HepG2 (cell line): Measurements from ENCODE around the gene ZBTB47.

ENCODE experiments used
- BHLHE40 ChIP-seq: IDR thresholded peaks from 2 replicates; pipeline ENCODE4 v1.6.1; 2011; ENCODE audit warnings: low read length, improper control_type of control experiment
- CTCF ChIP-seq: sonication (generic); formaldehyde crosslinking; IDR thresholded peaks from 2 replicates; pipeline ENCODE4 v1.5.0; 2020; ENCODE audit warnings: mild to moderate bottlenecking, missing genetic modification reagents, moderate library complexity
- KDM1A ChIP-seq: IDR thresholded peaks from 2 replicates; pipeline ENCODE4 v1.6.1; 2016; ENCODE audit warnings: missing compliant biosample characterization
- ZBTB44 ChIP-seq: sonication (generic); formaldehyde crosslinking; IDR thresholded peaks from 2 replicates; pipeline ENCODE4 v1.4.0; 2020; ENCODE audit warnings: missing genetic modification reagents

- no peak for TF ChIP-seq ZBTB44 (CRISPR knock-in tag)
- no peak for TF ChIP-seq BHLHE40
- peak; percentile 65 for TF ChIP-seq CTCF (CRISPR knock-in tag)
- TF ChIP-seq KDM1A, result peak; percentile 43; the same call in 1 of the 2 replicates
These were observed 1.1 kb downstream of the ZBTB47 start for GRCh38 chr3:42654331-42655201.
